ENCODE data around the gene SYNGR4.
A peak's percentile ranks its signal among the peaks of the same experiment; 100 is the strongest.

GRCh38 chr19:48321622-48322591 is 42.3 kb upstream of the SYNGR4 start:
- TF ChIP-seq POLR2A (IDR thresholded peaks at IDR 0.05): peak; percentile 68 to 85
- peak in 2 of 4 experiments; percentile 1 to 40 for TF ChIP-seq CTCF (IDR thresholded peaks at IDR 0.05)

Measured in uterus (tissue), 2 donors.